Suprapubic skin (tissue), 4 donors: ENCODE results near the gene CLEC4M.

Experiments used
- EP300 ChIP-seq: sonication (generic); formaldehyde crosslinking; IDR thresholded peaks from one replicate; pipeline ENCODE4 v1.6.1; 2017; ENCODE audit warnings: antibody characterized with exemption
- POLR2A ChIP-seq, 2 donors: fragments of 450-650 bp; IDR thresholded peaks; one replicate each; pipeline ENCODE4 v1.6.1; 2017; ENCODE audit warnings: antibody characterized with exemption in 2 of 2, mild to moderate bottlenecking in 2 of 2, moderate library complexity in 2 of 2
- POLR2AphosphoS5 ChIP-seq, 3 donors: sonication (generic); formaldehyde crosslinking; IDR thresholded peaks; one replicate each; pipeline ENCODE4 v1.6.1; 2017; ENCODE audit warnings: antibody characterized with exemption in 3 of 3
- TF ChIP-seq, protein P1 (sequence below), 2 donors: fragments of 200-600 bp in 1 of 2; fragments of 450-650 bp in 1 of 2; sonication (generic) in 1 of 2; IDR thresholded peaks; one replicate each; pipeline ENCODE4 v1.5.1; 2016 to 2019; ENCODE audit warnings: antibody characterized with exemption in 2 of 2, mild to moderate bottlenecking in 1 of 2, moderate library complexity in 1 of 2

DNA sequence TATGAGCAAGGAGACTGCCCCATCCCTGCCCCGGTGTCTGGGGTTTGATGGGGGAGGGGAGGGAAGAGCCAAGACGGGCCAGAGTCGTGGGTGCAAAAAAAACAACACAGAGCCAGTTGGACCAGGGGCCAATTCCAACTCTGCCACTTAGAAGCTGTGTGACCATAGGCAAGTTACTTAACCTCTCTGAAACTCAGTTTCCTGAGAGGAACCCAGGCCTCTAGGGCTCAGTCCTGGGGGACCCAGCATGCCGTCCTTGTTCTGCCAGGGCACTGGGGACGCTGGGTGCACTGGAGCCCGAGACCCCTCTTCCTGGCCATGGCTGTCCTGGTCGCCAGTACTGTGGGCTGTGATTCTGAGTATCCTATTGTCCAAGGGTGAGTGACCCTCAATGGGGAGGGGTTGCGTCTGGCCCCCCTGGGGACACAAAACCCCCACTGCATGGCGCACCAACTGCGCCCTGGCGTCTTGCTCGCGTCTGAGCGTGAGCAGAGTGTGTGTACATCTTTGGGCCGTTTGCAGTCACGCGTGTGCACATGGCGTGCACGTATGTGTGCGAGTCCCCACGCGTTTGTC, 24.6 kb downstream of the CLEC4M start:
- TF ChIP-seq, protein P1, sequence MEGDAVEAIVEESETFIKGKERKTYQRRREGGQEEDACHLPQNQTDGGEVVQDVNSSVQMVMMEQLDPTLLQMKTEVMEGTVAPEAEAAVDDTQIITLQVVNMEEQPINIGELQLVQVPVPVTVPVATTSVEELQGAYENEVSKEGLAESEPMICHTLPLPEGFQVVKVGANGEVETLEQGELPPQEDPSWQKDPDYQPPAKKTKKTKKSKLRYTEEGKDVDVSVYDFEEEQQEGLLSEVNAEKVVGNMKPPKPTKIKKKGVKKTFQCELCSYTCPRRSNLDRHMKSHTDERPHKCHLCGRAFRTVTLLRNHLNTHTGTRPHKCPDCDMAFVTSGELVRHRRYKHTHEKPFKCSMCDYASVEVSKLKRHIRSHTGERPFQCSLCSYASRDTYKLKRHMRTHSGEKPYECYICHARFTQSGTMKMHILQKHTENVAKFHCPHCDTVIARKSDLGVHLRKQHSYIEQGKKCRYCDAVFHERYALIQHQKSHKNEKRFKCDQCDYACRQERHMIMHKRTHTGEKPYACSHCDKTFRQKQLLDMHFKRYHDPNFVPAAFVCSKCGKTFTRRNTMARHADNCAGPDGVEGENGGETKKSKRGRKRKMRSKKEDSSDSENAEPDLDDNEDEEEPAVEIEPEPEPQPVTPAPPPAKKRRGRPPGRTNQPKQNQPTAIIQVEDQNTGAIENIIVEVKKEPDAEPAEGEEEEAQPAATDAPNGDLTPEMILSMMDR (IDR thresholded peaks at IDR 0.05) = no peak
- TF ChIP-seq POLR2A (IDR thresholded peaks at IDR 0.05) = no peak
- no peak for TF ChIP-seq POLR2AphosphoS5 (IDR thresholded peaks at IDR 0.05)
- no peak for TF ChIP-seq EP300
